CD8-positive, alpha-beta memory T cell (primary cell): ENCODE measurements around the gene CTRL. TPM values are rescaled to one million over a fixed set of nuclear protein-coding genes. Genes with fewer than 3 reads are reported as not detected.

Experiments used
- CTCF ChIA-PET: fragments of 350-600 bp; sonication (Branson Sonifier 250); formaldehyde crosslinking; loops from one replicate; lab custom pipeline; 2021; ENCODE audit warnings: antibody characterized with exemption; lab: Charles Lee
- POLR2A ChIA-PET: fragments of 350-600 bp; sonication (Branson Sonifier 250); formaldehyde crosslinking; loops from one replicate; lab custom pipeline; 2021; ENCODE audit warnings: antibody characterized with exemption; lab: Charles Lee
- DNase-seq, 5 donors: peaks; one replicate each; pipeline versions ENCODE4 v3.0.0 to v3.0.0-alpha.2; 2020 to 2022; ENCODE audit warnings: mixed read lengths in 1 of 5
- H3K27ac ChIP-seq: one replicate; pipeline ENCODE4 v1.7.0; 2013; ENCODE audit warnings: low read depth, mild to moderate bottlenecking, low read length, moderate library complexity
- H3K27me3 ChIP-seq: 2 replicates; pipeline ENCODE4 v1.7.0; 2013; ENCODE audit warnings: low read length, mild to moderate bottlenecking; ENCODE audit not compliant: insufficient read depth, poor library complexity, severe bottlenecking
- H3K36me3 ChIP-seq: 2 replicates; pipeline ENCODE4 v1.7.0; 2013; ENCODE audit warnings: mild to moderate bottlenecking, low read length, moderate library complexity; ENCODE audit not compliant: insufficient read depth
- H3K4me1 ChIP-seq: 2 replicates; pipeline ENCODE4 v1.7.0; 2013; ENCODE audit warnings: mild to moderate bottlenecking, low read length, moderate library complexity; ENCODE audit not compliant: insufficient read depth
- H3K4me3 ChIP-seq: 2 replicates; pipeline ENCODE4 v1.7.0; 2013; ENCODE audit warnings: mild to moderate bottlenecking, low read length
- H3K9me3 ChIP-seq: 2 replicates; pipeline ENCODE4 v1.7.0; 2013; ENCODE audit warnings: mild to moderate bottlenecking, low read length
- H3K27ac Mint-ChIP-seq, 8 donors: one replicate each; pipeline ENCODE4 v1.8.0; 2020 to 2021; ENCODE audit warnings: mixed read lengths in 8 of 8, mild to moderate bottlenecking in 6 of 8, inconsistent platforms in 3 of 8, moderate library complexity in 3 of 8
- H3K27me3 Mint-ChIP-seq, 2 donors: one replicate each; pipeline ENCODE4 v1.8.0; 2020 to 2021; ENCODE audit warnings: mixed read lengths in 2 of 2, mild to moderate bottlenecking in 1 of 2, moderate library complexity in 1 of 2
- H3K36me3 Mint-ChIP-seq, 3 donors: one replicate each; pipeline ENCODE4 v1.8.0; 2020 to 2021; ENCODE audit warnings: mixed read lengths in 3 of 3, inconsistent platforms in 1 of 3, mild to moderate bottlenecking in 1 of 3
- H3K4me1 Mint-ChIP-seq, 3 donors: one replicate each; pipeline ENCODE4 v1.8.0; 2020 to 2021; ENCODE audit warnings: mixed read lengths in 3 of 3, inconsistent platforms in 1 of 3, mild to moderate bottlenecking in 1 of 3
- H3K4me3 Mint-ChIP-seq, 7 donors: one replicate each; pipeline ENCODE4 v1.8.0; 2020 to 2021; ENCODE audit warnings: mixed read lengths in 7 of 7, mild to moderate bottlenecking in 6 of 7, moderate library complexity in 4 of 7, inconsistent platforms in 2 of 7
- H3K9me3 Mint-ChIP-seq, 5 donors: one replicate each; pipeline ENCODE4 v1.8.0; 2020 to 2022; ENCODE audit warnings: mixed read lengths in 5 of 5, mild to moderate bottlenecking in 3 of 5, moderate library complexity in 2 of 5, inconsistent platforms in 1 of 5
- polyA plus RNA-seq: library from polyadenylated mRNA; unstranded; fragments of 300-500 nt; fragmentation: Illumina TruSeq; gene quantifications from one replicate; pipeline ENCODE4 v1.2.3, GENCODE V29; 2021
- total RNA-seq, 2 experiments: library from RNA; stranded (reverse); gene quantifications; one replicate each; pipeline ENCODE4 v1.2.3, GENCODE V29; 2021

CTRL gene
- total and polyA plus RNA-seq, 3 experiments from 2014 or later: 1.5 to 4.9 (median 4.1) TPM

DNA sequence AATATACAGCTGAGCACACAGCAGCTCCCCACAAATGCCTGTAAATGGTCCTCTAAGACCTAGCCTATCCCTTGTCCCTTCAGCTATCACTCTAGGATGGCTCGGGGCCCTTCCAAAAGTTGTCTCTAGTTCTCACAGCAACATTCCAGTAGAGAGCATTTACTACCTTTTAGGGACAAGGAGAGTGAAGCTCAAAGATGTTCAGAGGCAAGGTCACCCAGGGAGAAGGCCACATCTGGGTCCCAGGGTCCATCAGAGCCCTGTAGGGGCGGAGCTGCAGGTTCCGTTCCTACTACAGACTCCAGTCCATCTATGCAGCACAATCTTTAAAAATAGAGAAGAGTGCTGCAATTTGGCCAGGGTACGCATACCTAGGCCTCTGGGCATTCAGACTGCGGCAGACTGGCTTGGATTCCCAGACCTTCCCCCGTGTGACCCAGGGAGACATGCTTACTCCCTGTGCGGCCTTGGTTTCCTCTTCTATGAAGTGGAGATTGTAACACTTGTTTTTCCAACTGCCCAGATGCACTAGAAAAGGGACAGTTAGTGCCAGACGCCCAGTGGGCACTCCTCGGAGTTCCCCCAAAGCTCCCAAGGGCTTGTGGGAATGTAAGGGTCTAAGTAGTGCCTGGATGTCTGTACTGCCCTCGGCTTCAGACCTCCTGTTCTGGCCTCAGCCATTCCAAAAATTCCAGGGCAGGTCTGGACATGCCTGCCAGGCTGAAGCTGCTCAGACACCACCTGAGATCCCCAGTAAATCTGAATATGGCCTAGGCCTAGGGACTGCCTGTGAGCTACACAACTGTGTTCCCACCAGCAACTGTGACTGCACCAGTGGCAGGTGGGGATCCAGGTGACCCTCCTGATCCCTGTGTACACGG, 34.2 kb upstream of the CTRL start:
- H3K36me3 ChIP-seq: peaks cover 10% of the 10 kb centered on the region
- H3K4me1 ChIP-seq: peaks cover 17% of the 10 kb centered on the region
- no peaks in the 10 kb centered on the region for H3K9me3 ChIP-seq
- H3K36me3 Mint-ChIP-seq: peaks cover 0 to 23% (median 2%) of the 10 kb centered on the region in 3 donors
- H3K27me3 Mint-ChIP-seq: no peaks in the 10 kb centered on the region
- peaks cover 22 to 32% (median 30%) of the 10 kb centered on the region in 3 donors for H3K4me1 Mint-ChIP-seq
- no peaks in the 10 kb centered on the region for H3K9me3 Mint-ChIP-seq
- peak overlapping the region in 3 of 8 donors; percentile 31 to 61 (median 52) for H3K27ac Mint-ChIP-seq
- H3K27me3 ChIP-seq: no peaks in the 10 kb centered on the region
- peak overlapping the region in 1 of 7 donors; percentile 96 for H3K4me3 Mint-ChIP-seq
- POLR2A ChIA-PET: interaction anchor here (1.0 kb wide), 1 partner anchor 30 kb away, joined by 4 read pairs; no protein-coding TSS in a partner anchor
- H3K4me3 ChIP-seq: no peak overlapping the region
- no peak for DNase-seq
- H3K27ac ChIP-seq: no peak overlapping the region
- CTCF ChIA-PET: interaction anchor here (1.4 kb wide), 1 partner anchor 83 kb away, joined by 4 read pairs; no protein-coding TSS in a partner anchor

GRCh38 chr16:67964477-67965131, 32.9 kb upstream of the CTRL start:
- peaks cover 20 to 30% (median 29%) of the 10 kb centered on the region in 3 donors for H3K4me1 Mint-ChIP-seq
- POLR2A ChIA-PET: interaction anchor here (0.6 to 0.7 kb wide), 2 partner anchors 41 to 1331 kb away, joined by 3 to 4 read pairs; no protein-coding TSS in a partner anchor

GRCh38 chr16:67963662-67964321, 32.1 kb upstream of the CTRL start:
- POLR2A ChIA-PET: interaction anchor here (0.6 kb wide), 1 partner anchor 1331 kb away, joined by 4 read pairs; no protein-coding TSS in a partner anchor

More at GRCh38 chr16:67964477-67965131, 32.9 kb upstream of the CTRL start:
- Mint-ChIP-seq H3K27ac (peak overlapping the region in 3 of 8 donors; percentile 7 to 70 (median 66)), H3K4me3 (peak overlapping the region in 1 of 7 donors; percentile 27), H3K9me3 (no peaks in the 10 kb centered on the region), H3K27me3 (no peaks in the 10 kb centered on the region), H3K36me3 (peaks cover 0 to 32% (median 4%) of the 10 kb centered on the region in 3 donors)
- CTCF ChIA-PET: no interaction called here
- DNase-seq: no peak
- Histone ChIP-seq H3K27me3 (no peaks in the 10 kb centered on the region), H3K4me3 (no peak overlapping the region), H3K9me3 (no peaks in the 10 kb centered on the region), H3K27ac (no peak overlapping the region), H3K36me3 (peaks cover 11% of the 10 kb centered on the region), H3K4me1 (peaks cover 17% of the 10 kb centered on the region)

GRCh38 chr16:67963292-67963661, 31.6 kb upstream of the CTRL start:
- H3K27me3 Mint-ChIP-seq: no peaks in the 10 kb centered on the region
- peaks cover 0 to 35% (median 4%) of the 10 kb centered on the region in 3 donors for H3K36me3 Mint-ChIP-seq
- no peaks in the 10 kb centered on the region for H3K9me3 ChIP-seq
- H3K4me3 Mint-ChIP-seq: peak overlapping the region in 1 of 7 donors; percentile 54
- H3K4me3 ChIP-seq: no peak overlapping the region
- CTCF ChIA-PET: interaction anchor here (1.0 to 1.4 kb wide), 2 partner anchors 23 to 147 kb away, joined by 4 read pairs; no protein-coding TSS in a partner anchor
- no peaks in the 10 kb centered on the region for H3K27me3 ChIP-seq
- H3K9me3 Mint-ChIP-seq: no peaks in the 10 kb centered on the region
- POLR2A ChIA-PET: no interaction called here
- H3K4me1 Mint-ChIP-seq: peaks cover 16 to 25% (median 23%) of the 10 kb centered on the region in 3 donors
- H3K27ac Mint-ChIP-seq: no peak overlapping the region
- no peak for DNase-seq
- peaks cover 17% of the 10 kb centered on the region for H3K4me1 ChIP-seq
- no peak overlapping the region for H3K27ac ChIP-seq
- peaks cover 11% of the 10 kb centered on the region for H3K36me3 ChIP-seq

More at GRCh38 chr16:67963662-67964321, 32.1 kb upstream of the CTRL start:
- no peak overlapping the region for H3K27ac ChIP-seq
- Mint-ChIP-seq H3K27me3 (no peaks in the 10 kb centered on the region), H3K4me1 (peaks cover 16 to 25% (median 23%) of the 10 kb centered on the region in 3 donors), H3K36me3 (peaks cover 0 to 32% (median 4%) of the 10 kb centered on the region in 3 donors), H3K4me3 (no peak overlapping the region), H3K9me3 (no peaks in the 10 kb centered on the region), H3K27ac (no peak overlapping the region)
- no peak overlapping the region for H3K4me3 ChIP-seq
- H3K27me3 ChIP-seq: no peaks in the 10 kb centered on the region
- peaks cover 17% of the 10 kb centered on the region for H3K4me1 ChIP-seq
- H3K9me3 ChIP-seq: no peaks in the 10 kb centered on the region
- DNase-seq: no peak
- peaks cover 11% of the 10 kb centered on the region for H3K36me3 ChIP-seq
- CTCF ChIA-PET: interaction anchor here (1.4 kb wide), 1 partner anchor 23 kb away, joined by 4 read pairs; no protein-coding TSS in a partner anchor

GRCh38 chr16:67962135-67962534, 30.5 kb upstream of the CTRL start:
- Histone ChIP-seq H3K9me3 (no peaks in the 10 kb centered on the region), H3K4me3 (no peak overlapping the region), H3K4me1 (peaks cover 10% of the 10 kb centered on the region), H3K27ac (no peak overlapping the region), H3K27me3 (no peaks in the 10 kb centered on the region), H3K36me3 (peaks cover 11% of the 10 kb centered on the region)
- no peak for DNase-seq
- POLR2A ChIA-PET: no interaction called here
- no peak overlapping the region for H3K4me3 Mint-ChIP-seq
- peak overlapping the region in 1 of 8 donors; percentile 60 for H3K27ac Mint-ChIP-seq
- H3K4me1 Mint-ChIP-seq: peaks cover 9 to 17% (median 15%) of the 10 kb centered on the region in 3 donors
- no peaks in the 10 kb centered on the region for H3K9me3 Mint-ChIP-seq
- no peaks in the 10 kb centered on the region for H3K27me3 Mint-ChIP-seq
- H3K36me3 Mint-ChIP-seq: peaks cover 0 to 35% (median 4%) of the 10 kb centered on the region in 3 donors
- CTCF ChIA-PET: interaction anchor here (0.9 to 1.4 kb wide), 3 partner anchors 22 to 441 kb away, joined by 3 to 4 read pairs (median 4); no protein-coding TSS in a partner anchor

GRCh38 chr16:67961551-67961957, 29.9 kb upstream of the CTRL start:
- H3K27me3 ChIP-seq: no peaks in the 10 kb centered on the region
- Mint-ChIP-seq H3K4me3 (no peak overlapping the region), H3K36me3 (peaks cover 0 to 35% (median 4%) of the 10 kb centered on the region in 3 donors), H3K9me3 (no peaks in the 10 kb centered on the region), H3K27ac (peak overlapping the region in 1 of 8 donors; percentile 60), H3K4me1 (peaks cover 5 to 12% (median 10%) of the 10 kb centered on the region in 3 donors), H3K27me3 (no peaks in the 10 kb centered on the region)
- peaks cover 4% of the 10 kb centered on the region for H3K4me1 ChIP-seq
- no peaks in the 10 kb centered on the region for H3K9me3 ChIP-seq
- POLR2A ChIA-PET: no interaction called here
- CTCF ChIA-PET: interaction anchor here (0.6 to 2.3 kb wide), 3 partner anchors 145 to 440 kb away, joined by 3 to 8 read pairs (median 3); no protein-coding TSS in a partner anchor
- H3K27ac ChIP-seq: no peak overlapping the region
- no peak for DNase-seq
- peaks cover 11% of the 10 kb centered on the region for H3K36me3 ChIP-seq
- no peak overlapping the region for H3K4me3 ChIP-seq
